Muscle of back (tissue), 11 donors: Measurements from ENCODE around the gene TCF4. TPM values are rescaled to one million over a fixed set of nuclear protein-coding genes. Genes with fewer than 3 reads are reported as not detected.

Experiments used
- DNase-seq, 3 donors: peaks; one replicate each; pipeline versions ENCODE4 v3.0.0 to v3.0.0-alpha.2; 2013
- polyA plus RNA-seq, 10 donors: library from polyadenylated mRNA; unstranded; fragments of 120-200 nt; gene quantifications; one replicate each; pipeline ENCODE4 v1.2.1, GENCODE V29; 2013; ENCODE audit not compliant: insufficient read length in 10 of 10

TCF4 gene
- polyA plus RNA-seq, 10 donors = 96.8 to 173 (median 130) TPM

DNA sequence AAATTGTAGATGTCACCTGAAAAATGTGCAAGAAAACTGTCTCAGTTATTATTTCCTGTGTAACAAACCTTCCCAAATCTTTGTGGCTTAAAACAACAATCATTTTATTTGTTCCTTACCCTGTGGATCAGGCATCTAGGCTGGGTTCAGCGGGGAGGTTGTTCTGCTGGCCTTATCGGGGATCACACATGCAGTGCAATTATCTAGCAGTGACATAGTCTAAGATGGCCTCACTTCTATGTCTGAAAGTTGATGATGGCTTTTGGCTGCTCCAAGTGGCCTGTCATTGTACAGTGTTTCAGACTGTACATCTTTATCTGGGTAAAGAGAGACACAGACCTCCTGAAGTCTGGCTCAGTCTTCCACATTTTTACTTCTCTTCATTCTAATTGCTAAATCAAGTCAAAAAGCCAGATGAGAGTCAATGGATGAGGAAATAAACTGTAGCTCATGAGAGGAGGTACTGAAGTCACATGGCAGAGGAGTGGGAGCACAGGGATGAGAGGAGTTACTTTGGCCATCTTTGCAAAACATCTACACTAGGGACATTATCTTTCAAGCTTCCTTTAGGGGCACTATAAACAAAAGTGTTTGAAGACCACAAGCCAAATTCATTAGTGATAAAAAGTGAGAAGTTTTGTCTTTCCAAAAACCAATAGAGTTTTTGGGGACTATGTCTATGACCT, 385.6 kb downstream of the TCF4 start:
- no peak for DNase-seq

DNA sequence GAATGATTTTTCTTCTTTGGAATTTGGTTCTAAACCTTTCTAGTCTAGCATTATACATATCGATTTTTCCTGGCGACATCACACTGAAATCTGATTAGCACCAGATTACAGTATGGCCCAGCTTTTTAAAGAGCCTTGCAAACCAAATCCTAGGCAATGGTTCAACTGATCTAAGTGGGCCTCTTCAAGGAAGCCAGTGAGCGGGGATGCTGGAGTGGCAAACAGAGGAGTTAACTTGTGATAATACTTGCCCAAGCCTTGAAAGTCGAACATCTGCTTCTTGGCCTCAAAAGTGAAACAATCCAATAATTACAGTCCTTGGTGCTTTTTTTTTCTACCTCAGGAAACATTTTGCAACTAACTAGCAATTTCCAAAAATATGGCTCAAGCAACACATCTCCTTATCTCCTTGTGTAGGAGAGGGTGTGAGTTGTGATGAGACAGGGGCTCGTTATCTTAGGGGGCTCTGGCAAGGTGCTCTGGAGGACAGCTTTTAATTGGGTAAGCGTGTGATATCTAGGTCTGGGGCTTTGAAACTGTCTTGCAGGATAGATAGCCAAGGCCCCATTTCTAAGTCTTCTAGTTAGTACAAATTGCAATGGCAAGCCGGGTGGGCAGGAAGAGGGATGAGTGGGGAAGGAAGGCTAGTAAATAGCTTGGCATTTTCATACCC, 388.6 kb downstream of the TCF4 start:
- DNase-seq = no peak

- no peak for DNase-seq
Observed at GRCh38 chr18:55195863-55196262, 392.1 kb downstream of the TCF4 start.

GRCh38 chr18:55189972-55190371, 398.0 kb downstream of the TCF4 start:
- DNase-seq = no peak

DNA sequence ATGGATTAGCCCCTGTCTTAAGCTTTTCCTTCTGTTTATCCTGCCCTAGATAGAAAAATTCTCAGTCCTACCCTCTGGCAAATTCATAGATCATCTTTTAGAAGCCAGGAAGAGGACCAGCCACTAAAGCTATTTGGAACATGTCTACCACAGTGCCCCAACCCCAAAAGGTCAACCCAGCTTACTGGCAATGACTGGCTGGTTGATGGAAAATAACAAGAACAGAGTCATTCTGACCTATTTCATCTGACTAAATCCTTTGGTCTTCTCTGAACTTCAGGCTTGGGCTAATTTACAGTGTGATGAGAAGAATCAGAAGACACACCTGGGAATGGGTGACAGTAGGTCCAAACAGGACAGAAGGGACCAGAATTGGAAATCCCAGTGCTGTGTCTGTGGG, 401.4 kb downstream of the TCF4 start:
- no peak for DNase-seq

GRCh38 chr18:55185391-55185790, 402.6 kb downstream of the TCF4 start:
- DNase-seq = no peak

GRCh38 chr18:55179835-55180234, 408.2 kb downstream of the TCF4 start:
- DNase-seq = peak; percentile 18 to 34 (median 31)

- peak in 2 of 3 donors; percentile 19 to 30 for DNase-seq
Observed at GRCh38 chr18:55179425-55179824, 408.6 kb downstream of the TCF4 start.

DNA sequence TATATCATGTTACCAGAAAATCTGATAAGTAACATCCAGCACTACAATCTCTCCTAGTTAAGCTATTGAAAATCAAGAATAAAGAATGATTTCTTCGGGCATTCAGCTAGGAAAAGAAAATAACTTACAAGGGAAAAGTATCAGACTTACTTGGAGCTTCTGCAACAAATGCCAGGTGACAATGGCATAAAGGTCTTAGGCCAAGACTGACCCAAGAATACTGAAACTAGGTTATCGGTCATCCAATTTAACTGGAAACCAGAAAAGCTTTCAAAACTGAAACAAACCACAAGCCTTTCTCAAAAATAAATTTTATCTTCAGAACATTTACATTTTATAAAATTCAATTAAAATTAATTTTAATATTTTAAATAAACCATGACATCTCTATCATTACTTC, 414.7 kb downstream of the TCF4 start:
- no peak for DNase-seq
